Tibial nerve (tissue), 4 donors: Measurements from ENCODE around the gene SCGB2A2. TPM values are rescaled to one million over a fixed set of nuclear protein-coding genes. Genes with fewer than 3 reads are reported as not detected.

Source experiments
- DNase-seq, 2 donors: peaks; one replicate each; pipeline ENCODE4 v3.0.0-alpha.2; 2019; ENCODE audit warnings: low spot score in 2 of 2
- H3K27ac ChIP-seq, 4 donors: fragments of 200-600 bp; sonication (generic) in 3 of 4; one replicate each; pipeline ENCODE4 v1.5.1; 2017 to 2019; ENCODE audit warnings: mild to moderate bottlenecking in 1 of 4
- H3K27me3 ChIP-seq, 2 donors: fragments of 200-600 bp; sonication (generic) in 1 of 2; one replicate each; pipeline versions ENCODE4 v1.5.1 to v1.6.0; 2017 to 2019
- H3K36me3 ChIP-seq, 3 donors: fragments of 200-600 bp; sonication (generic); one replicate each; pipeline ENCODE4 v1.5.1; 2018 to 2019
- H3K4me1 ChIP-seq, 4 donors: fragments of 200-600 bp; sonication (generic) in 3 of 4; one replicate each; pipeline ENCODE4 v1.5.1; 2017 to 2019
- H3K4me3 ChIP-seq, 4 donors: fragments of 200-600 bp; sonication (generic) in 3 of 4; one replicate each; pipeline ENCODE4 v1.5.1; 2017 to 2019; ENCODE audit warnings: mild to moderate bottlenecking in 1 of 4, moderate library complexity in 1 of 4
- H3K9me3 ChIP-seq, 4 donors: fragments of 200-600 bp; sonication (generic) in 3 of 4; one replicate each; pipeline ENCODE4 v1.5.1; 2017 to 2019
- EP300 ChIP-seq, 2 donors: sonication (generic); formaldehyde crosslinking; IDR thresholded peaks; one replicate each; pipeline ENCODE4 v1.6.1; 2017; ENCODE audit warnings: antibody characterized with exemption in 2 of 2, mild to moderate bottlenecking in 1 of 2
- POLR2A ChIP-seq, 2 donors: fragments of 450-650 bp; IDR thresholded peaks; one replicate each; pipeline ENCODE4 v1.6.1; 2017; ENCODE audit warnings: antibody characterized with exemption in 2 of 2, mild to moderate bottlenecking in 2 of 2, moderate library complexity in 2 of 2
- WGBS, 2 donors: methylation state at CpG; one replicate each; pipeline ENCODE4 v1.1.5; 2018; 5-methylcytosine and 5-hydroxymethylcytosine counted together
- total RNA-seq, 4 donors: library from RNA; depleted of rRNA; stranded (reverse); fragments of >200 nt; gene quantifications; one replicate each; pipeline ENCODE4 v1.1.0, GENCODE V29; 2016
- TF ChIP-seq, protein P1 (sequence below), 5 experiments: fragments of 200-600 bp in 3 of 5; fragments of 450-650 bp in 2 of 5; sonication (generic) in 3 of 5; IDR thresholded peaks; one replicate each; pipeline ENCODE4 v1.5.1; 2016 to 2019; ENCODE audit warnings: antibody characterized with exemption in 5 of 5, mild to moderate bottlenecking in 3 of 5, moderate library complexity in 2 of 5

Gene SCGB2A2
- not detected for total RNA-seq

GRCh38 chr11:62269654-62270278 lies at the start of gene SCGB2A2:
SCGB2A2 (plus strand) TSS chr11:62270158; CDS start chr11:62270217, 59 bp downstream.
- H3K27ac ChIP-seq, result no peak within 1 kb of the TSS
- 75 to 81% methylated on average over 10 of the region's 10 CpGs for WGBS, 2 donors
- TF ChIP-seq, protein P1, sequence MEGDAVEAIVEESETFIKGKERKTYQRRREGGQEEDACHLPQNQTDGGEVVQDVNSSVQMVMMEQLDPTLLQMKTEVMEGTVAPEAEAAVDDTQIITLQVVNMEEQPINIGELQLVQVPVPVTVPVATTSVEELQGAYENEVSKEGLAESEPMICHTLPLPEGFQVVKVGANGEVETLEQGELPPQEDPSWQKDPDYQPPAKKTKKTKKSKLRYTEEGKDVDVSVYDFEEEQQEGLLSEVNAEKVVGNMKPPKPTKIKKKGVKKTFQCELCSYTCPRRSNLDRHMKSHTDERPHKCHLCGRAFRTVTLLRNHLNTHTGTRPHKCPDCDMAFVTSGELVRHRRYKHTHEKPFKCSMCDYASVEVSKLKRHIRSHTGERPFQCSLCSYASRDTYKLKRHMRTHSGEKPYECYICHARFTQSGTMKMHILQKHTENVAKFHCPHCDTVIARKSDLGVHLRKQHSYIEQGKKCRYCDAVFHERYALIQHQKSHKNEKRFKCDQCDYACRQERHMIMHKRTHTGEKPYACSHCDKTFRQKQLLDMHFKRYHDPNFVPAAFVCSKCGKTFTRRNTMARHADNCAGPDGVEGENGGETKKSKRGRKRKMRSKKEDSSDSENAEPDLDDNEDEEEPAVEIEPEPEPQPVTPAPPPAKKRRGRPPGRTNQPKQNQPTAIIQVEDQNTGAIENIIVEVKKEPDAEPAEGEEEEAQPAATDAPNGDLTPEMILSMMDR (IDR thresholded peaks at IDR 0.05), result no peak
- no peak for TF ChIP-seq EP300 (IDR thresholded peaks at IDR 0.05)
- TF ChIP-seq POLR2A (IDR thresholded peaks at IDR 0.05), result no peak
- H3K27me3 ChIP-seq, result peaks cover 0 to 5% of the 10 kb centered on the region in 2 donors
- no peaks in the 10 kb centered on the region for H3K9me3 ChIP-seq
- no peak for DNase-seq
- H3K4me3 ChIP-seq, result no peak within 1 kb of the TSS
- no peaks in the 10 kb centered on the region for H3K4me1 ChIP-seq
- no peaks in the 10 kb centered on the region for H3K36me3 ChIP-seq

DNA sequence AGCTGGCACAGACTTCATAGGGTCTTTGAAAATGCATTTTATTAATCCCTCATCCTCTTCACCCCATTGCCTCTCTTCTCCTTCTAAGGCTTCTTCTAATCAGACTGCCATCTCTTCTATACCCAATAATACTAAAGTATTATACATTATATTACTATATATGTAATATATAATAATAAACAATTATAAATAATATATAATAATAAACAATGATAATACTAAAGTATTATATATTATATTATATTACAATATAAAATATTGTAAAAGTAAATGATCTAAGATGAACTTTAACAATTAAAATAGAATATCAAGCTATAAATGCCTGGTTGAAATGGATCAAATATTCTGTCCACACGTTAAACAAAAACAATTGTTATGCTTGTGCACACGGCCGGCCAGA lies 48.5 kb upstream of the SCGB2A2 start:
- TF ChIP-seq, protein P1 (IDR thresholded peaks at IDR 0.05), result no peak
- Histone ChIP-seq H3K36me3 (no peaks in the 10 kb centered on the region), H3K4me3 (no peak overlapping the region), H3K9me3 (peaks cover 0 to 37% (median 13%) of the 10 kb centered on the region in 4 donors), H3K27ac (no peak overlapping the region), H3K27me3 (no peaks in the 10 kb centered on the region), H3K4me1 (no peaks in the 10 kb centered on the region)
- no peak for DNase-seq
- 88 to 90% methylated on average over 3 of the region's 3 CpGs for WGBS, 2 donors

DNA sequence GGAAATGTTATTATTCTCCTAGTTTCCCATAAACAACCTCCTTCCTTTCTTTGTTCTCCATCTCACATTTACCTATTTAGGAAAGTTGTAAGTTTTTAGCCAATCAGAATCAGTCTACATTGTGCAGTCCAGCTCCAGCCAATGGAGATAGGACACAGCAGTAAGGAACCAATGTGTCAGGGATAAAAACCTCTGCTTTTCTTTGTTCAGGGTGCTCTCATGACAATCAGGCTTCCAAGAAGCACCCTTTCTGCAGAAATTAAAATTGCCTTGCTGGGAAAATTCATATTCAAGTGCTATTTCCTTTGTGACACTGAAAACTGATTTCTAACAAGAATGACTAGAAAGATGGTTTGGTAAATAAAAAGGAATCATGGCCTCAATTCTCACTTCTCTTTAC lies 46.9 kb upstream of the SCGB2A2 start:
- Histone ChIP-seq H3K9me3 (peaks cover 0 to 37% (median 13%) of the 10 kb centered on the region in 4 donors), H3K4me1 (no peaks in the 10 kb centered on the region), H3K27ac (no peak overlapping the region), H3K27me3 (no peaks in the 10 kb centered on the region), H3K36me3 (no peaks in the 10 kb centered on the region), H3K4me3 (no peak overlapping the region)
- TF ChIP-seq, protein P1 (IDR thresholded peaks at IDR 0.05), result no peak
- TF ChIP-seq EP300 (IDR thresholded peaks at IDR 0.05) (no peak), POLR2A (IDR thresholded peaks at IDR 0.05) (no peak)
- DNase-seq, result no peak

- H3K4me3 ChIP-seq, result no peak overlapping the region
- H3K4me1 ChIP-seq, result no peaks in the 10 kb centered on the region
- no peak for DNase-seq
- no peak overlapping the region for H3K27ac ChIP-seq
- H3K36me3 ChIP-seq, result no peaks in the 10 kb centered on the region
- no peaks in the 10 kb centered on the region for H3K9me3 ChIP-seq
- H3K27me3 ChIP-seq, result peaks cover 0 to 4% of the 10 kb centered on the region in 2 donors
- TF ChIP-seq, protein P1 (IDR thresholded peaks at IDR 0.05), result no peak
- TF ChIP-seq EP300 (IDR thresholded peaks at IDR 0.05), result no peak
- no peak for TF ChIP-seq POLR2A (IDR thresholded peaks at IDR 0.05)
Measured at GRCh38 chr11:62233730-62234129, 36.2 kb upstream of the SCGB2A2 start.

GRCh38 chr11:62236187-62236586 lies 33.8 kb upstream of the SCGB2A2 start:
- Histone ChIP-seq H3K4me3 (no peak overlapping the region), H3K27me3 (peaks cover 0 to 12% of the 10 kb centered on the region in 2 donors), H3K36me3 (no peaks in the 10 kb centered on the region), H3K27ac (no peak overlapping the region), H3K4me1 (no peaks in the 10 kb centered on the region), H3K9me3 (no peaks in the 10 kb centered on the region)
- DNase-seq, result no peak
- WGBS, 2 donors, result 63 to 66% methylated on average over 2 of the region's 2 CpGs
- TF ChIP-seq POLR2A (IDR thresholded peaks at IDR 0.05), result no peak

GRCh38 chr11:62237499-62237898 lies 32.5 kb upstream of the SCGB2A2 start:
- H3K9me3 ChIP-seq, result no peaks in the 10 kb centered on the region
- WGBS, 2 donors, result 64 to 71% methylated on average over 4 of the region's 4 CpGs
- H3K4me1 ChIP-seq, result no peaks in the 10 kb centered on the region
- H3K27ac ChIP-seq, result no peak overlapping the region
- DNase-seq, result no peak
- H3K27me3 ChIP-seq, result peaks cover 0 to 12% of the 10 kb centered on the region in 2 donors
- no peaks in the 10 kb centered on the region for H3K36me3 ChIP-seq
- TF ChIP-seq EP300 (IDR thresholded peaks at IDR 0.05), result no peak
- TF ChIP-seq POLR2A (IDR thresholded peaks at IDR 0.05), result no peak
- TF ChIP-seq, protein P1 (IDR thresholded peaks at IDR 0.05), result no peak
- H3K4me3 ChIP-seq, result no peak overlapping the region
